ENCODE measurements around the gene CAMKK1. TPM values are rescaled to one million over a fixed set of nuclear protein-coding genes. Genes with fewer than 3 reads are reported as not detected.
A peak's percentile ranks its signal among the peaks of the same experiment; 100 is the strongest.

Gene CAMKK1
- total RNA-seq, 1 donor from 2014 or later: 3.8 TPM

- no peak overlapping the region for H3K4me2 ChIP-seq (ENCODE audit: low read length)
Measured at GRCh38 chr17:3879186-3879585, 13.7 kb downstream of the CAMKK1 start.

GRCh38 chr17:3877220-3877619 lies 15.6 kb downstream of the CAMKK1 start:
- Histone ChIP-seq H2AFZ (ENCODE audit: low read depth, low read length) (no peak overlapping the region), H3K9ac (ENCODE audit: low read length) (no peak overlapping the region), H3K4me1 (ENCODE audit: insufficient read depth, low read length) (peaks cover 7% of the 10 kb centered on the region), H3K9me3 (ENCODE audit: insufficient read depth, low read depth, low read length) (no peaks in the 10 kb centered on the region), H3K4me2 (ENCODE audit: low read length) (no peak overlapping the region), H3K4me3 (ENCODE audit: insufficient read depth, low read depth, low read length) (no peak overlapping the region), H3K27ac (ENCODE audit: low read depth, low read length) (no peak overlapping the region), H4K20me1 (ENCODE audit: insufficient read depth, low read length) (peaks cover 5% of the 10 kb centered on the region), H3K36me3 (ENCODE audit: insufficient read depth, low read length) (peaks cover 6% of the 10 kb centered on the region), H3K27me3 (ENCODE audit: insufficient read depth, low read length) (no peaks in the 10 kb centered on the region), H3K79me2 (ENCODE audit: insufficient read depth, low read length) (no peaks in the 10 kb centered on the region)
- Mint-ChIP-seq H3K27ac (ENCODE audit: unreplicated experiment) (no peak overlapping the region), H3K4me1 (ENCODE audit: low read depth, unreplicated experiment) (peaks cover 10% of the 10 kb centered on the region), H3K36me3 (ENCODE audit: low read depth, unreplicated experiment) (peaks cover 19% of the 10 kb centered on the region), H3K4me3 (ENCODE audit: unreplicated experiment) (no peak overlapping the region), H3K9me3 (ENCODE audit: unreplicated experiment) (no peaks in the 10 kb centered on the region), H3K27me3 (ENCODE audit: low read depth, unreplicated experiment) (no peaks in the 10 kb centered on the region)
- no peak for DNase-seq (ENCODE audit: low read depth)
- TF ChIP-seq EZH2 (IDR thresholded peaks at IDR 0.05; ENCODE audit: insufficient read depth, low read length) (no peak), CTCF (IDR thresholded peaks at IDR 0.05; ENCODE audit: insufficient read depth, low read depth, low read length) (no peak)
- FAIRE-seq: no peak

More at GRCh38 chr17:3879186-3879585, 13.7 kb downstream of the CAMKK1 start:
- peak overlapping the region; percentile 39 for H3K9ac ChIP-seq (ENCODE audit: low read length)
- H3K4me3 ChIP-seq (ENCODE audit: insufficient read depth, low read depth, low read length): no peak overlapping the region
- H4K20me1 ChIP-seq (ENCODE audit: insufficient read depth, low read length): peaks cover 5% of the 10 kb centered on the region
- H3K27ac ChIP-seq (ENCODE audit: low read depth, low read length): no peak overlapping the region
- Mint-ChIP-seq H3K27me3 (ENCODE audit: low read depth, unreplicated experiment) (no peaks in the 10 kb centered on the region), H3K4me3 (ENCODE audit: unreplicated experiment) (peak overlapping the region; percentile 58), H3K36me3 (ENCODE audit: low read depth, unreplicated experiment) (peaks cover 15% of the 10 kb centered on the region), H3K4me1 (ENCODE audit: low read depth, unreplicated experiment) (peaks cover 10% of the 10 kb centered on the region), H3K9me3 (ENCODE audit: unreplicated experiment) (no peaks in the 10 kb centered on the region), H3K27ac (ENCODE audit: unreplicated experiment) (peak overlapping the region; percentile 77)
- H3K9me3 ChIP-seq (ENCODE audit: insufficient read depth, low read depth, low read length): no peaks in the 10 kb centered on the region
- H3K27me3 ChIP-seq (ENCODE audit: insufficient read depth, low read length): no peaks in the 10 kb centered on the region
- no peak for FAIRE-seq
- peaks cover 5% of the 10 kb centered on the region for H3K36me3 ChIP-seq (ENCODE audit: insufficient read depth, low read length)
- no peaks in the 10 kb centered on the region for H3K79me2 ChIP-seq (ENCODE audit: insufficient read depth, low read length)
- H3K4me1 ChIP-seq (ENCODE audit: insufficient read depth, low read length): peaks cover 7% of the 10 kb centered on the region
- DNase-seq (ENCODE audit: low read depth): peak; percentile 66
- H2AFZ ChIP-seq (ENCODE audit: low read depth, low read length): no peak overlapping the region
- TF ChIP-seq CTCF (IDR thresholded peaks at IDR 0.05; ENCODE audit: insufficient read depth, low read depth, low read length): no peak
- no peak for TF ChIP-seq EZH2 (IDR thresholded peaks at IDR 0.05; ENCODE audit: insufficient read depth, low read length)

- Mint-ChIP-seq H3K4me1 (ENCODE audit: low read depth, unreplicated experiment) (peaks cover 14% of the 10 kb centered on the region), H3K27me3 (ENCODE audit: low read depth, unreplicated experiment) (peaks cover 3% of the 10 kb centered on the region), H3K27ac (ENCODE audit: unreplicated experiment) (no peak overlapping the region), H3K36me3 (ENCODE audit: low read depth, unreplicated experiment) (peaks cover 23% of the 10 kb centered on the region), H3K9me3 (ENCODE audit: unreplicated experiment) (no peaks in the 10 kb centered on the region), H3K4me3 (ENCODE audit: unreplicated experiment) (no peak overlapping the region)
- Histone ChIP-seq H4K20me1 (ENCODE audit: insufficient read depth, low read length) (peaks cover 5% of the 10 kb centered on the region), H3K4me1 (ENCODE audit: insufficient read depth, low read length) (peaks cover 7% of the 10 kb centered on the region), H3K36me3 (ENCODE audit: insufficient read depth, low read length) (peaks cover 9% of the 10 kb centered on the region), H2AFZ (ENCODE audit: low read depth, low read length) (no peak overlapping the region), H3K9ac (ENCODE audit: low read length) (no peak overlapping the region), H3K9me3 (ENCODE audit: insufficient read depth, low read depth, low read length) (no peaks in the 10 kb centered on the region), H3K4me3 (ENCODE audit: insufficient read depth, low read depth, low read length) (no peak overlapping the region), H3K27me3 (ENCODE audit: insufficient read depth, low read length) (no peaks in the 10 kb centered on the region), H3K27ac (ENCODE audit: low read depth, low read length) (no peak overlapping the region), H3K4me2 (ENCODE audit: low read length) (no peak overlapping the region), H3K79me2 (ENCODE audit: insufficient read depth, low read length) (no peaks in the 10 kb centered on the region)
- TF ChIP-seq EZH2 (IDR thresholded peaks at IDR 0.05; ENCODE audit: insufficient read depth, low read length): no peak
- TF ChIP-seq CTCF (IDR thresholded peaks at IDR 0.05; ENCODE audit: insufficient read depth, low read depth, low read length): no peak
- no peak for DNase-seq (ENCODE audit: low read depth)
- no peak for FAIRE-seq
Measured at GRCh38 chr17:3875317-3875716, 17.5 kb downstream of the CAMKK1 start.

Data from astrocyte (in vitro differentiated cells and primary cell).